HG03103 (cell line): ENCODE measurements around the gene CEMIP2.

ENCODE experiments used
- ATAC-seq: cut with Tn5 transposase; IDR thresholded peaks from one replicate; pipeline ENCODE4 v1.9.1; 2021; ENCODE audit warnings: low read depth; ENCODE audit not compliant: unreplicated experiment

CEMIP2 gene

GRCh38 chr9:71772726-71773125, 4.4 kb upstream of the CEMIP2 start:
- no peak for ATAC-seq

DNA sequence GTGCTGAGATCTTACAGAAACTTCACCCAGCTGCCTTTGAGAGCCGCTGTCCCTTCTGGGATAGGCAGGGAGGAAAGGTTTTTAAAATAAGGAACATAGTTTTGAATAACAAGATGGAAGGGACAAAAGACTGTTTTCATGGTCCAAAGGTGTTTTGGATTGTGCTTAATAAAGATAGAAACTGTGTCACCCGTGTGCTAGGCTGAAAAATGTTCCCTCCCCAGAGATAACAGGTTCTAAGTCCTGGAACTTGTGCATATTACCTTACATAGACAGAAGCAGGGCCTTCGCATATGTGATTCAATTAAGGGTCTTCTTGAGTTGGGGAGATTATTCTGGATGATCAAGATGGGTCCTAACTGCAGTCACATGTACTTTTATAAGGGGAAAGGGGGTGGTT, 1.9 kb upstream of the CEMIP2 start:
- no peak for ATAC-seq

GRCh38 chr9:71769175-71770161, 1.2 kb upstream of the CEMIP2 start:
- ATAC-seq: peak; percentile 30

- no peak for ATAC-seq
Observed at GRCh38 chr9:71767776-71768321, 464 bp downstream of the CEMIP2 start.

DNA sequence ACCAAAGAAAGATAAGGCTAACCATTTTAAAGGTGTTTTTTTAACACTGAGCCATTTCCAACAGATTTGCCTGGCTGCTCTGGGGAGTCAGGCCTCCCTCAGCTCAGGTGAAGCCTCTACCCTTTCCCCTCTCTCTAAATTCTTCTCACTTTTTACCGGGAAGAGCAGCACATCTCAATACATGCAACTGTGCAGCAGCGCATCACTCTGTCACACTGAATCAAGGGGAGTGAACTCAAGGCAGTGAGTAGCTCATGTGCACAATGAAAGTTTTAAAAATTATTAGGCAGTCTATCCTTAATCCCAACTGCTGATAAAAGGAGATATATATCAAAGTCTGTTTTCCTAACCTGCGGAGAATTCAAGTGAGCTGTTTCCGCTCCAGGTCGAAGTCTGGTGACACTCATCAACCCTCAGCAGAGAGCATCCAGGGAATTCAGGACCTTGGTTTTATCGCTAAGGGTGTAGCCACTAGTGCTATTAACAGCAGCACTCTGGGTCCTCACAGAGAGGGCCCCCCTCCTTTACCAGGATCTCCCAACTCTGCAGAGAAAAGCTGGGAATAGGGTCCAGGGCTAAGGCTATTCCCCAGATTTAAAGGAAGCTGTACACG, 1.0 kb downstream of the CEMIP2 start:
- ATAC-seq: no peak

DNA sequence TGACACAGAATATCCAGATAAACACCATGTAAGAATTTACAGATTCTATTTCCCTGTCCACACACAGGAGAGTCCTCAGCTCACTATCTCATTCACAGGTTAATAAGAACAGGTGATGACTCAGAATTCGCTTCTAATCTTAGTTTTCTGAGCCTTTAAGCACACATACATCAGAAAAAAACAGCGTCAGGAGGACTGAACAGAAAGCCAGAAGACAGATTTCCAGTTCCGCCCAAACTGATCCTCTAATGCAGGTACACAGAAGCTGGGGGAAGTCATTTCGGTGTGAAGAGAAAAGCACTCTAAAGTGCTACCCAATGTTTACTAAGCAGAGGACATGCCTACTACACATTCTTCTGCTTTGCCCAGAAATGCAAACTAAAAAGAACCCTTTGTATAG, 1.6 kb downstream of the CEMIP2 start:
- no peak for ATAC-seq

GRCh38 chr9:71765693-71766092, 2.6 kb downstream of the CEMIP2 start:
- no peak for ATAC-seq

DNA sequence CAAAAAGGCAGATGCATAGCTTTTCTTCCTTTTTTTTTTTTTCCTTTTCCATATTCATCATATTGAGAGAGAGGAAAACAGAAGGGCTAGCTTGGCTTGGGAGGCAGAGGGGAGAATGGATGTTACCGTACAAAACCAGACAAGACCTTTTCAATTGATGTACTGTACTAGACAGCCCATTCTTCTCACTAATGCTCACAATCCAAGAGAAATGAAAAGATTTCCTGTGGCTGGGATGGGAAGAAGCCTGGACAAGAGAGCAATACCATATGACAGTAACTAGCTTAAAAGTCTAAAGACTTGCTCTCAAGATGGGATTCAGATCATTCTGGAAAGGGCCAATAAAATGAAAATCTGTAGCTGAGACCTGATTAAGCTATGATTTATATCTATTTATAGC, 3.4 kb downstream of the CEMIP2 start:
- no peak for ATAC-seq

DNA sequence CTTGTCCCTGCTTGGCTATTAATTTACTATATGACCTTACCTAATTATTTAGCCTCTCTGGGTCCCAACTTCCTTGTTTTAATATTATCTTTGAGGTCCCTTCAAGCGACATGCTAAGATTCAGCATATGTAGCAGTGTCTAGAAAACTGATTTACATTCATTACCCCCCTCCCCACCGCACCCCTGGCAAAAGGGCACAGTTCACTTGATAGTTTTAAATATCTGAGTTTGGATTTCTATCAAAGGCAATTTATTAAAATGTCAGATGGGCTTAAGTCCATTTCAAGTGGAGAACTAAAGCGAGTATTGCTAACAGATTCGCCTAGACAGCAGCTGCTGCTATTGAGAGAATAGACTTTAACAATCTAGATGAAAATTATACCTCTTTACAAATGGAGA, 3.9 kb downstream of the CEMIP2 start:
- ATAC-seq: no peak

- ATAC-seq: no peak
Observed at GRCh38 chr9:71763832-71764231, 4.5 kb downstream of the CEMIP2 start.

DNA sequence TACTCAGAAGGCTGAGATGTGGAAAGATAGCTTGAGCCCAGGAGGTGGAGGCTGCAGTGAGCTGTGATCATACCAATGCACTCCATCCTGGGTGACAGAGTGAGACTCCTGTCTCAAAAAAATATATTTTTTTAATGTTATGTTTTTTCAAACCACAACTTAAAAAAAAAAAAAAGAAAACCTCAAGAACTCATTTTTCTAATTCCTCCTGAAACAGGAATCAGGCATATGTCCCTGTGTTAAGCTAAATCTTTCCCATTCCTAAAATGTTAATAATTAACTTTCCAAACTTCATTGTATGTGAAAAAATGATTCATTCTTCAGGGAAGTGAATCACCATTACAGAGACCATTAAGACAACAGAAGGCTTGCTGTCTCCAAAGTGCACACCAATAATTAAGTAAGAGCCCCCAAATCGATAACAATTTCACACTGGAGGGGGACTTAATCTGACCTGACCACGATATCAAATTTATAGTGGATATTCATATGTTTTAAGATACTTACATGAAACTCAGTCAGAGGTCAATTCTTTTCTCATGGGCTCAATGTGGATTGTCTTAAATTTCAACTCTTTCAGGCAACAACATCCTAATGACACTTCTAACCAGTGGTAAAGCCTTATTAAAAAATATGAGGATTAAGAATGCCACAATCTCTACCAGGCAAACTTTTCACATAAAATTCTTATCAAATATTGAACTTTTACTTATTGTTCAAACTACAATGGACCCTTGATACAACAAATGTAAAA, 5.2 kb downstream of the CEMIP2 start:
- no peak for ATAC-seq

- ATAC-seq: no peak
Observed at GRCh38 chr9:71761938-71762353, 6.4 kb downstream of the CEMIP2 start.

GRCh38 chr9:71760901-71761300, 7.4 kb downstream of the CEMIP2 start:
- no peak for ATAC-seq

DNA sequence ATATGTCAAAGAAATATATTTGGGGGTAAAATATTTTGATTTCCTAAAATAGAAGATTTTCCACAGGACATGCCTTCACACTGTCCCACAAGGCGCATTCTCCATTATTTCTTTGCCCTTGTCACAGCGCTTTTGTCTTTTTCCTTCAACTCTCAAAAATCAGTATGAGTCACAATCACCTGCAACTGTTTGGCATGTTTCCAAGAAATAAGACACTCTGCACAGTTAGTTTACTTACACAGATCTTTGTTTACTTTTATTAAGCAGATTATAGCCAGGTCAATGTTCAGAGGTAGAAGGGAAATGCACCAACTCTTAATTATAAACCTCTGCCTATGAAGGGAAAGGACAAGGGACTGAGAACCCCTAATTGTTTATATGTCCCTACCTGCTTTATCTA, 9.5 kb downstream of the CEMIP2 start:
- ATAC-seq: no peak

DNA sequence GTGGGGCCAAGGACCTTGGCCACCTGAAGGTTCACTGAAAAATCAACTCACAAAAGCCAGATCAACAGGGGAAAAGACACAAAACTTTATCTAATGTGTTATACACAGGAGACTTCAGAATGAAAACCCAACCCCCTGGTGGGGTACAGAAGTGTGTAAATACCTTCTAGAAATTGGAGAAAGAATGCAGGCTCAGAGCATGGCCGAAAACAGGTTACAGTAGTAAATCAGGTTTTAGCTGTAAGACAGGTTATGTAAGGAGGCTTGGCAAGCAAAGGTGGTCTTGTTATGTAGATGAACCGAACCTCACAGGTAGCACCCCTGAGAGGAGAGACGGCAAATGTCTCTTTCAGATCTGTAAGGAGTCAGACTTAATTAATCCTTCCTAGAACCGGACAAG, 10.0 kb downstream of the CEMIP2 start:
- ATAC-seq: no peak

DNA sequence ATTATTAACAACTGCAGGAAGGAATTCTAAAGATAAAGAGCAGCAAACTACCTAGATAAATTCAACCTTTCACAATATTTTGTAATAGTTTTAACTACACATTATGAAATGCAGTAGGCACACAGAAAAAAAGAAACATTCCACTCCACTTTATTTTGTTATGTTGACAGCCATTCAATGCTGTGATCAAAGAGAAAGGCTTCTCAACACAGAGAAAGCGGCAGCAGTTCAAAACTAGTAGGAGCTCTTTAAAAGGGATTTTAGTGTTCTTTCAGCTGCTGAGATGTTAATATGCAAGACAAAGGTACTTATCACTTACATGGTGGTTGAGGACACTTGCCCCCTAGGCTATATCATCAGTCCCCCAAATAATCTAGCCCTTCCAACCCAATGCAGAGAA, 11.6 kb downstream of the CEMIP2 start:
- ATAC-seq: no peak

- ATAC-seq: no peak
Observed at GRCh38 chr9:71755869-71756268, 12.4 kb downstream of the CEMIP2 start.

GRCh38 chr9:71755230-71755629, 13.1 kb downstream of the CEMIP2 start:
- ATAC-seq: no peak

DNA sequence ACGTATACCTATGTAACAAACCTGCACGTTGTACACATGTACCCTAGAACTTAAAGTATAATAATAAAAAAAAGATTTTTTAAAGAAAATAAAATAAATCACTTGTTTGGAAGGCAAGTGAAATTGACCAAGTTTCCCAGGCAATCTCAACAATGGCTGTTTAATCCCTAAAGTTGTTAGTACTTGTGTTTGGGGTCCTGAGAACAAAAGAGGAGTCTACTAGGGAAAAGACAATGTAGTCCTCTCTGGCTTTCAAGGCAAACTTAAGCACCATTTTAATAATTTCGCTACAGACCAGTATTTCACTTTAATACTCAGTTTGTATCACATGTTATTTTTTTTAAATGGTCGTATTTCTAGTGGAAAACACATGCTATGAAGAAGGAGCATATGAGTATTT, 14.2 kb downstream of the CEMIP2 start:
- ATAC-seq: no peak

DNA sequence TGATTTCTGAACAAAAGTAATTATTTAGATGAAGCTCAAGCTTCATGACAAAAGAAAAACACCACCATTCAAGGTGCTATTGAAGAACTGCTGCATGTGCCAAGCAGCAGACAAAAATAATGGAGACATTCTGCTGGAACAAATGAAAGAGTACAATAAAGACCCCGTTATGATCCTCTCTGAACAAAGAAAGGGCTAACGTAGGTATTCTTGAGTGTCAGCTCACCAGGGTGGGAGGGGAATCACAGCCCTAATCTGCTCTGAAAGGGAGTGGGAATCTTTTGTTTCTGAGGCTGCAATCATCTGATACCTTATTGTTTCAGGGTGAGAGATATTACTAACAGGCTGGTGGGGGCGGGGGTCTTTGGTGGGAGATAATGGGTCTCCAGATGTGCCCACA, 15.4 kb downstream of the CEMIP2 start:
- no peak for ATAC-seq

DNA sequence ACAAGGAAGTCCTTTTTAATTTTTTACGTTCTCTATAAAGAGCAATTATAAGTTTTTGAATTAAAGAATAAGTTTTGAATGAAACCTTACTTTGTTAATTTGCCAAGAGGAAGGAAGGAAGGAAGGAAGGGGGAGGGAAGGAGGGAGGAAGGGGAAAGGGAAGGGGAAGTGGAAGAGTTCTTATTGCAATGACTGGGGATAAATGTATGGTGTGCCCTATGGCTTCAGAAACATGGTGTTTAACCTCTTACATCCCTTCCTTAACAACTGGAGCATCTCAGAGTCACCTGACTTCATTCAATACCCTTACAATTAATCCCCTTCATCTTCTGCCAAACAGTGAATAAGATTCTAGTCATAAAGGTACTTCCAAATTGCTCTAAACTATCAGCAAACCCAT, 16.0 kb downstream of the CEMIP2 start:
- ATAC-seq: no peak
